ENCODE results near the gene PSRC1. TPM values are rescaled to one million over a fixed set of nuclear protein-coding genes. Genes with fewer than 3 reads are reported as not detected.

The PSRC1 gene
- total and polyA plus RNA-seq, 2 donors (not counting 3 experiments of a cell fraction or from before 2014, with no cell fraction given), result 25.0 to 29.3 TPM

GRCh38 chr1:109274533-109275476 lies 8.1 kb downstream of the PSRC1 start:
- TF ChIP-seq MYC (IDR thresholded peaks at IDR 0.05; ENCODE audit: low read depth, low read length) (no peak), MAX (IDR thresholded peaks at IDR 0.05; ENCODE audit: insufficient read depth, insufficient read length) (no peak), JUN (IDR thresholded peaks at IDR 0.05; ENCODE audit: borderline replicate concordance, insufficient read depth, insufficient read length, low read depth) (no peak), POLR2AphosphoS5 (IDR thresholded peaks at IDR 0.05; ENCODE audit: insufficient read depth, low read depth, low read length) (no peak), FOS (IDR thresholded peaks at IDR 0.05; ENCODE audit: borderline replicate concordance, insufficient read depth, low read length) (no peak), CTCF (IDR thresholded peaks at IDR 0.05; ENCODE audit: extremely low read depth in 1 of 2, insufficient read depth in 1 of 2, low read depth in 1 of 2, low read length in 2 of 2) (no peak), GATA2 (IDR thresholded peaks at IDR 0.05; ENCODE audit: insufficient read depth, insufficient read length, low read depth, low read length) (no peak), EZH2 (IDR thresholded peaks at IDR 0.05; ENCODE audit: borderline replicate concordance, low read depth, low read length, severe bottlenecking) (no peak), POLR2A (IDR thresholded peaks at IDR 0.05; ENCODE audit: low read depth, low read length) (no peak)
- no peak overlapping the region for H3K9ac ChIP-seq (replicated peaks; ENCODE audit: extremely low read depth, insufficient read depth, low read length)
- ChIA-PET CTCF (interaction anchor here (4.8 kb wide), 1 partner anchor 125 kb away, joined by 282 read pairs; the partner anchor contains the start of gene SORT1), POLR2A (no interaction called here)
- DNase-seq (ENCODE audit: low read depth, low spot score) (no peak), FAIRE-seq (no peak)
- H4K20me1 ChIP-seq (replicated peaks; ENCODE audit: control insufficient read depth, extremely low read depth, insufficient read depth, low read length), result no peaks in the 10 kb centered on the region
- H3K36me3 ChIP-seq (ENCODE audit: control insufficient read depth in 2 of 2, extremely low read depth in 1 of 2, insufficient read depth in 2 of 2, low read length in 2 of 2), result no peaks in the 10 kb centered on the region
- no peaks in the 10 kb centered on the region for H3K27me3 ChIP-seq (ENCODE audit: control insufficient read depth in 2 of 2, insufficient read depth in 2 of 2, low read length in 2 of 2)
- H3K9me3 ChIP-seq (replicated peaks; ENCODE audit: control insufficient read depth, insufficient read depth, low read length), result no peaks in the 10 kb centered on the region
- no TSS peak for BruUV-seq (replicated peaks)
- H2AFZ ChIP-seq (ENCODE audit: low read depth, low read length), result no peak overlapping the region
- H3K27ac ChIP-seq (ENCODE audit: insufficient read depth, low read depth, low read length), result no peak overlapping the region
- dilution Hi-C loops (cut with MboI; ENCODE audit: extremely low pct_ligation_motif_present, low sequenced_read_pairs) (no loop called here), intact Hi-C loops (cut with micrococcal nuclease) (loop anchor here (10.0 kb wide), 1 partner anchor 210 kb away; the partner anchor contains the start of gene ATXN7L2)
- no peaks in the 10 kb centered on the region for H3K9me1 ChIP-seq (replicated peaks; ENCODE audit: control insufficient read depth, extremely low read depth, insufficient read depth, low read length)
- no peaks in the 10 kb centered on the region for H3K4me1 ChIP-seq (ENCODE audit: control insufficient read depth, extremely low read depth, insufficient read depth, low read length)
- H3K79me2 ChIP-seq (ENCODE audit: control insufficient read depth, insufficient read depth, low read length), result no peaks in the 10 kb centered on the region
- no peak overlapping the region for H3K4me2 ChIP-seq (ENCODE audit: insufficient read depth, low read length)
- H3K4me3 ChIP-seq (replicated peaks in 1 of 3; ENCODE audit: insufficient read depth in 1 of 3, low read depth in 1 of 3, low read length in 3 of 3), result no peak overlapping the region

Measured in endothelial cell of umbilical vein (primary cell).